ENCODE data around the gene CCM2.

Gene CCM2

GRCh38 chr7:45098983-45099839 is 99.2 kb downstream of the CCM2 start:
- Mint-ChIP-seq H3K27ac (no peak overlapping the region), H3K36me3 (ENCODE audit: low read depth) (peaks cover 62% of the 10 kb centered on the region), H3K27me3 (no peaks in the 10 kb centered on the region), H3K4me1 (ENCODE audit: low read depth) (no peaks in the 10 kb centered on the region), H3K4me3 (no peak overlapping the region), H3K9me3 (no peaks in the 10 kb centered on the region)
- intact Hi-C loops (cut with micrococcal nuclease) = no loop called here

- no peaks in the 10 kb centered on the region for H3K9me3 Mint-ChIP-seq
- H3K27me3 Mint-ChIP-seq = no peaks in the 10 kb centered on the region
- no peak overlapping the region for H3K27ac Mint-ChIP-seq
- no peaks in the 10 kb centered on the region for H3K4me1 Mint-ChIP-seq (ENCODE audit: low read depth)
- intact Hi-C loops (cut with micrococcal nuclease) = no loop called here
- no peak overlapping the region for H3K4me3 Mint-ChIP-seq
- peaks cover 71% of the 10 kb centered on the region for H3K36me3 Mint-ChIP-seq (ENCODE audit: low read depth)
Measured at GRCh38 chr7:45099891-45100760, 100.1 kb downstream of the CCM2 start.

- intact Hi-C loops (cut with micrococcal nuclease) = no loop called here
- H3K27me3 Mint-ChIP-seq = no peaks in the 10 kb centered on the region
- H3K4me3 Mint-ChIP-seq = no peak overlapping the region
- no peaks in the 10 kb centered on the region for H3K4me1 Mint-ChIP-seq (ENCODE audit: low read depth)
- H3K27ac Mint-ChIP-seq = no peak overlapping the region
- no peaks in the 10 kb centered on the region for H3K9me3 Mint-ChIP-seq
- H3K36me3 Mint-ChIP-seq (ENCODE audit: low read depth) = peaks cover 79% of the 10 kb centered on the region
Measured at GRCh38 chr7:45100761-45101480, 100.9 kb downstream of the CCM2 start.

- Mint-ChIP-seq H3K36me3 (ENCODE audit: low read depth) (peaks cover 87% of the 10 kb centered on the region), H3K9me3 (no peaks in the 10 kb centered on the region), H3K4me1 (ENCODE audit: low read depth) (peaks cover 2% of the 10 kb centered on the region), H3K27ac (no peak overlapping the region), H3K27me3 (no peaks in the 10 kb centered on the region), H3K4me3 (no peak overlapping the region)
- intact Hi-C loops (cut with micrococcal nuclease) = no loop called here
Measured at GRCh38 chr7:45101748-45102147, 101.7 kb downstream of the CCM2 start.

GRCh38 chr7:45102785-45103712 is 103.0 kb downstream of the CCM2 start:
- Mint-ChIP-seq H3K27me3 (no peaks in the 10 kb centered on the region), H3K27ac (no peak overlapping the region), H3K36me3 (ENCODE audit: low read depth) (peaks cover 99% of the 10 kb centered on the region), H3K4me1 (ENCODE audit: low read depth) (peaks cover 12% of the 10 kb centered on the region), H3K9me3 (no peaks in the 10 kb centered on the region), H3K4me3 (no peak overlapping the region)
- intact Hi-C loops (cut with micrococcal nuclease) = no loop called here

GRCh38 chr7:45103958-45104843 is 104.2 kb downstream of the CCM2 start:
- Mint-ChIP-seq H3K27me3 (no peaks in the 10 kb centered on the region), H3K36me3 (ENCODE audit: low read depth) (peaks cover 100% of the 10 kb centered on the region), H3K4me3 (no peak overlapping the region), H3K9me3 (no peaks in the 10 kb centered on the region), H3K27ac (no peak overlapping the region), H3K4me1 (ENCODE audit: low read depth) (peaks cover 22% of the 10 kb centered on the region)
- intact Hi-C loops (cut with micrococcal nuclease) = no loop called here

GRCh38 chr7:45104844-45105587 is 105.0 kb downstream of the CCM2 start:
- Mint-ChIP-seq H3K4me1 (ENCODE audit: low read depth) (peaks cover 26% of the 10 kb centered on the region), H3K27me3 (no peaks in the 10 kb centered on the region), H3K27ac (no peak overlapping the region), H3K9me3 (no peaks in the 10 kb centered on the region), H3K4me3 (no peak overlapping the region), H3K36me3 (ENCODE audit: low read depth) (peaks cover 95% of the 10 kb centered on the region)
- intact Hi-C loops (cut with micrococcal nuclease) = no loop called here

- intact Hi-C loops (cut with micrococcal nuclease) = no loop called here
- no peak overlapping the region for H3K4me3 Mint-ChIP-seq
Measured at GRCh38 chr7:45105588-45106188, 105.7 kb downstream of the CCM2 start.

GRCh38 chr7:45106820-45107219 is 106.8 kb downstream of the CCM2 start:
- Mint-ChIP-seq H3K27ac (no peak overlapping the region), H3K9me3 (no peaks in the 10 kb centered on the region), H3K36me3 (ENCODE audit: low read depth) (peaks cover 92% of the 10 kb centered on the region), H3K27me3 (no peaks in the 10 kb centered on the region), H3K4me3 (no peak overlapping the region), H3K4me1 (ENCODE audit: low read depth) (peaks cover 33% of the 10 kb centered on the region)
- intact Hi-C loops (cut with micrococcal nuclease) = no loop called here

More at GRCh38 chr7:45105588-45106188, 105.7 kb downstream of the CCM2 start:
- H3K4me1 Mint-ChIP-seq (ENCODE audit: low read depth) = peaks cover 33% of the 10 kb centered on the region
- H3K36me3 Mint-ChIP-seq (ENCODE audit: low read depth) = peaks cover 93% of the 10 kb centered on the region
- no peak overlapping the region for H3K27ac Mint-ChIP-seq
- H3K27me3 Mint-ChIP-seq = no peaks in the 10 kb centered on the region
- no peaks in the 10 kb centered on the region for H3K9me3 Mint-ChIP-seq

GRCh38 chr7:45107356-45107755 is 107.4 kb downstream of the CCM2 start:
- intact Hi-C loops (cut with micrococcal nuclease) = no loop called here
- Mint-ChIP-seq H3K4me1 (ENCODE audit: low read depth) (peaks cover 33% of the 10 kb centered on the region), H3K36me3 (ENCODE audit: low read depth) (peaks cover 89% of the 10 kb centered on the region), H3K9me3 (no peaks in the 10 kb centered on the region), H3K4me3 (no peak overlapping the region), H3K27ac (no peak overlapping the region), H3K27me3 (no peaks in the 10 kb centered on the region)

- Mint-ChIP-seq H3K4me3 (no peak overlapping the region), H3K27ac (peak overlapping the region; percentile 39), H3K27me3 (no peaks in the 10 kb centered on the region), H3K9me3 (no peaks in the 10 kb centered on the region), H3K36me3 (ENCODE audit: low read depth) (peaks cover 74% of the 10 kb centered on the region), H3K4me1 (ENCODE audit: low read depth) (peaks cover 33% of the 10 kb centered on the region)
- intact Hi-C loops (cut with micrococcal nuclease) = no loop called here
Measured at GRCh38 chr7:45108863-45109262, 108.9 kb downstream of the CCM2 start.

Data from dendritic cell treated with granulocyte-macrophage colony-stimulating factor and Interleukin-4, amounts not matched to agents 40 ng/mL and 50 ng/mL, for 4 days (primary cell).